Posterior vena cava (tissue), 2 donors: ENCODE results near the gene TOB1. TPM values are rescaled to one million over a fixed set of nuclear protein-coding genes. Genes with fewer than 3 reads are reported as not detected.

Source experiments
- DNase-seq: peaks from one replicate; pipeline ENCODE4 v3.0.0-alpha.2; 2020; ENCODE audit warnings: low spot score
- intact Hi-C, 2 donors: fragments of 100-400 bp; cut with DNase I; formaldehyde crosslinking; loops; one replicate each; pipeline versions ENCODE4 v1.14.1 to v1.14.2; 2022 to 2023
- total RNA-seq, 2 donors: library from RNA; stranded (reverse); fragmentation: NEBNext Ultra II Directional; extraction: Animal tissue kit (Norgen Biotek cat#: 25700); gene quantifications; one replicate each; pipeline ENCODE4 v1.2.1, GENCODE V29; 2021
- donor health status: DM: yes; HTN: yes; CAD: no.
- donor health status: DM: yes; HTN: yes; CAD: no.

Gene TOB1
- total RNA-seq, 2 donors from 2014 or later = 48.9 to 59.1 TPM

- intact Hi-C loops = no loop called here
- no peak for DNase-seq
These were observed 41.0 kb downstream of the TOB1 start for GRCh38 chr17:50825188-50825587.

- intact Hi-C loops = no loop called here
- DNase-seq = no peak
These were observed 41.7 kb downstream of the TOB1 start for GRCh38 chr17:50824429-50824828.

GRCh38 chr17:50822550-50822949 lies 43.6 kb downstream of the TOB1 start:
- intact Hi-C loops = no loop called here
- DNase-seq = no peak

- intact Hi-C loops = no loop called here
- no peak for DNase-seq
These were observed 45.5 kb downstream of the TOB1 start for GRCh38 chr17:50820651-50821050.

- intact Hi-C loops = no loop called here
- no peak for DNase-seq
These were observed 47.1 kb downstream of the TOB1 start for GRCh38 chr17:50818921-50819657.

- intact Hi-C loops = no loop called here
- no peak for DNase-seq
These were observed 47.9 kb downstream of the TOB1 start for GRCh38 chr17:50818261-50818660.

GRCh38 chr17:50817838-50818237 lies 48.3 kb downstream of the TOB1 start:
- DNase-seq = no peak
- intact Hi-C loops = no loop called here

GRCh38 chr17:50816771-50817751 lies 49.1 kb downstream of the TOB1 start:
- intact Hi-C loops = no loop called here
- no peak for DNase-seq

- intact Hi-C loops = no loop called here
- DNase-seq = no peak
These were observed 49.9 kb downstream of the TOB1 start for GRCh38 chr17:50816271-50816670.

GRCh38 chr17:50815400-50815799 lies 50.8 kb downstream of the TOB1 start:
- no peak for DNase-seq
- intact Hi-C loops = no loop called here

GRCh38 chr17:50813583-50813982 lies 52.6 kb downstream of the TOB1 start:
- DNase-seq = no peak
- intact Hi-C loops = no loop called here

Other genes with a start within 250 kb of the TOB1 start
- 10 to 100 TPM; 13.1 to 19.8 TPM for gene ABCC3, start 231.5 kb downstream of the TOB1 start, total RNA-seq
- 10 to 100 TPM; 57.4 to 77.3 TPM for gene ANKRD40, start 158.4 kb downstream of the TOB1 start, total RNA-seq
- 10 to 100 TPM; 82.0 to 92.5 TPM for gene LUC7L3, start 146.8 kb downstream of the TOB1 start, total RNA-seq
- not detected for gene ANKRD40CL, start 98.8 kb downstream of the TOB1 start, total RNA-seq
- under 1 TPM; 0.33 to 0.42 TPM for gene WFIKKN2, start 30.8 kb downstream of the TOB1 start, total RNA-seq